ENCODE data around the gene IL18BP. TPM values are rescaled to one million over a fixed set of nuclear protein-coding genes. Genes with fewer than 3 reads are reported as not detected.

IL18BP gene
- total RNA-seq, 1 experiment from 2014 or later, result 34.7 TPM

DNA sequence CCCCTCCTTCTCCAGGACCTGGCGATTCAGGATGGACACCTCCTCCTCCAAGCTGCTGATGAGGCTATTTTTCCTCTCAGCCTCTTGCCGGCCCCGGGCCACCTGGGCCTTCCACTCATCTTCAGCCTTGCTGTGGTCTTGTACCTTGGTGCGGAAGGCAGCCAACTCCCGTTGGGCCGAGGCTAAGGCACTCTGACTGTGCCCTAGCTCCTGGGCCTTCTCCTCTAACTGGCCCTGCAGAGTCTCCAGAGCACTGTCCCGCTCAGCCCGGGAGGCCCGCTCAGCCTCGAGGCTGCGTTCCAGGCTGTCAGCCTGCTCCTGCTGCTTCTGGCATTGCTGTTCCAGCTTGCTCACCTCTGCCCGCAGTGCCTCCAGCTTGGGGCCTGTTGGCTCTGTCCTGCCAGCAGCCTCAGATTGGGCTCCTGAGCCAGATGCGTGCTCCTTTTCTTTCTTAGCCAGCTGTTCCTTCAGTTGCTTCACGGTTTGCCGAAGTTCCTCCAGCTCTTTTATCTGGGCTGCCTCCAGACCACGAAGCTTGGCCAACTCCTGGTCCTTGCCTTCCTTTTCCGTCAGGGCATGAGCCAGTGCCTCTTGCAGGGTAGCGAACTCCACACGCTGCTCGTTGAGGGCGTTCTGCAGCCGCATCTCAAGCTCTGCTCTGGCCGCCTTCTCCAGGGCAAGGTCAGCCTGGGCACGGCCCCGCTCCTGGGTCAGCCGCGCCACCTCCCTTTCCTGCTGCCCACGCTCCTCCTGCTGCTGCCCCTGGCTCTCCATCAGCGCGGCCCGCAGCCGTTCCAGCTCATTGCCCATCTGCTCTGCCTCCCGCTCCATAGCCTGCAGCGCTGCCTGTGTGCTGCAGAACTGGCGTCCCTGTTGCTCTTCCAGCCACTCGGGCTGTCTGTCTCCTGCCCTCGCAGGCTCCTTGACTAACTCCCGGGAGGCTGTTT, 15.3 kb downstream of the IL18BP start:
- no peaks in the 10 kb centered on the region for H3K27me3 Mint-ChIP-seq (ENCODE audit: insufficient read depth, unreplicated experiment)
- DNase-seq, result peak in 1 of 2 experiments; percentile 38
- no peak overlapping the region for H3K4me3 Mint-ChIP-seq (ENCODE audit: unreplicated experiment)
- intact Hi-C loops (cut with micrococcal nuclease; ENCODE audit: unreplicated experiment), result no loop called here
- TF ChIP-seq, protein P1, sequence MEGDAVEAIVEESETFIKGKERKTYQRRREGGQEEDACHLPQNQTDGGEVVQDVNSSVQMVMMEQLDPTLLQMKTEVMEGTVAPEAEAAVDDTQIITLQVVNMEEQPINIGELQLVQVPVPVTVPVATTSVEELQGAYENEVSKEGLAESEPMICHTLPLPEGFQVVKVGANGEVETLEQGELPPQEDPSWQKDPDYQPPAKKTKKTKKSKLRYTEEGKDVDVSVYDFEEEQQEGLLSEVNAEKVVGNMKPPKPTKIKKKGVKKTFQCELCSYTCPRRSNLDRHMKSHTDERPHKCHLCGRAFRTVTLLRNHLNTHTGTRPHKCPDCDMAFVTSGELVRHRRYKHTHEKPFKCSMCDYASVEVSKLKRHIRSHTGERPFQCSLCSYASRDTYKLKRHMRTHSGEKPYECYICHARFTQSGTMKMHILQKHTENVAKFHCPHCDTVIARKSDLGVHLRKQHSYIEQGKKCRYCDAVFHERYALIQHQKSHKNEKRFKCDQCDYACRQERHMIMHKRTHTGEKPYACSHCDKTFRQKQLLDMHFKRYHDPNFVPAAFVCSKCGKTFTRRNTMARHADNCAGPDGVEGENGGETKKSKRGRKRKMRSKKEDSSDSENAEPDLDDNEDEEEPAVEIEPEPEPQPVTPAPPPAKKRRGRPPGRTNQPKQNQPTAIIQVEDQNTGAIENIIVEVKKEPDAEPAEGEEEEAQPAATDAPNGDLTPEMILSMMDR (IDR thresholded peaks at IDR 0.05; ENCODE audit: insufficient read depth in 1 of 2, low read depth in 1 of 2, low read length in 1 of 2, severe bottlenecking in 1 of 2, unreplicated experiment in 1 of 2), result no peak
- peaks cover 98% of the 10 kb centered on the region for H3K36me3 Mint-ChIP-seq (ENCODE audit: insufficient read depth, unreplicated experiment)
- no TSS peak for BruUV-seq (replicated peaks)
- peaks cover 42% of the 10 kb centered on the region for H3K36me3 ChIP-seq (ENCODE audit: control insufficient read depth, insufficient read depth, low read length)
- H3K4me1 ChIP-seq, result no peaks in the 10 kb centered on the region
- H3K27me3 ChIP-seq (replicated peaks; ENCODE audit: control insufficient read depth, insufficient read depth, low read length), result no peaks in the 10 kb centered on the region
- no peaks in the 10 kb centered on the region for H3K4me1 Mint-ChIP-seq (ENCODE audit: low read depth, unreplicated experiment)
- H3K9me3 Mint-ChIP-seq (ENCODE audit: unreplicated experiment), result no peaks in the 10 kb centered on the region
- H3K9me3 ChIP-seq, result no peaks in the 10 kb centered on the region
- POLR2A ChIA-PET, result no interaction called here
- CTCF ChIA-PET, result interaction anchor here (5.3 kb wide), 1 partner anchor 12 kb away, joined by 43 read pairs; no protein-coding TSS in a partner anchor
- H3K27ac Mint-ChIP-seq (ENCODE audit: unreplicated experiment), result peak overlapping the region; percentile 33
- H3K4me3 ChIP-seq (ENCODE audit: low read depth, low read length), result no peak overlapping the region

DNA sequence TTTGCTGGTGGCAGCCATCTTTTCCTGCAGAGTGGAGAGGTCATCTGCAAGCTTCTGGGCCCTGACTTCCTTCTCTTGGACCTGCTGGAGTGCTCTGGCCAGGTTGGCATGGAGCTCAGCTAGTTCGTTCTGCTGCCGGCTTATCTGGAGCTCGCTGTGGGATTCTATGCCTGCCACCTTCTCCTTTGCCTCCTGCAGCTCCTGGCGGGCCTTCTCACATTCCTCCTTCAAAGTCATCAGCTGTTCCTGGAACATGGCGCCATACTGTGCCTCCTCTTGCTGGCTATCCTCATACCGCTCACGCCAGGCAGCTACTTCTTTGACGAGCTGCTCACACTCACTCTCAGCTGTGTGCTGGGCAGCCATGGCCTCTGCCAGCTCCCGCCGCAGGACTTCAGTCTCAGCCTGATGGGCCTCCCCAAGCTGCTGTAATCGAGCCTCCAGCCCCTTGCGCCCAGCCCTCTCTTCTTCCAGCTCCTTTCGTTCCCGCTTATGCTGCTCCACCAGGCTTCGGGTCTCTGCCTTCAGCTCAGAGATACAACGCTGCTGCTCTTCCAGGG, 16.1 kb downstream of the IL18BP start:
- TF ChIP-seq, protein P1 (IDR thresholded peaks at IDR 0.05; ENCODE audit: insufficient read depth in 1 of 2, low read depth in 1 of 2, low read length in 1 of 2, severe bottlenecking in 1 of 2, unreplicated experiment in 1 of 2), result no peak
- no peaks in the 10 kb centered on the region for H3K27me3 Mint-ChIP-seq (ENCODE audit: insufficient read depth, unreplicated experiment)
- DNase-seq, result no peak
- CTCF ChIA-PET, result interaction anchor here (0.5 to 5.3 kb wide), 6 partner anchors 11 to 416 kb away, joined by 3 to 43 read pairs (median 6); no protein-coding TSS in a partner anchor
- H3K9me3 Mint-ChIP-seq (ENCODE audit: unreplicated experiment), result no peaks in the 10 kb centered on the region
- H3K4me3 ChIP-seq (ENCODE audit: low read depth, low read length), result no peak overlapping the region
- intact Hi-C loops (cut with micrococcal nuclease; ENCODE audit: unreplicated experiment), result no loop called here
- POLR2A ChIA-PET, result interaction anchor here (0.5 kb wide), 1 partner anchor 34 kb away, joined by 3 read pairs; no protein-coding TSS in a partner anchor
- H3K4me1 ChIP-seq, result no peaks in the 10 kb centered on the region
- no peaks in the 10 kb centered on the region for H3K4me1 Mint-ChIP-seq (ENCODE audit: low read depth, unreplicated experiment)
- peaks cover 44% of the 10 kb centered on the region for H3K36me3 ChIP-seq (ENCODE audit: control insufficient read depth, insufficient read depth, low read length)
- no peaks in the 10 kb centered on the region for H3K27me3 ChIP-seq (replicated peaks; ENCODE audit: control insufficient read depth, insufficient read depth, low read length)
- H3K27ac Mint-ChIP-seq (ENCODE audit: unreplicated experiment), result peak overlapping the region; percentile 33
- H3K9me3 ChIP-seq, result no peaks in the 10 kb centered on the region
- no peak overlapping the region for H3K4me3 Mint-ChIP-seq (ENCODE audit: unreplicated experiment)
- H3K36me3 Mint-ChIP-seq (ENCODE audit: insufficient read depth, unreplicated experiment), result peaks cover 98% of the 10 kb centered on the region
- TSS peak; percentile 39 for BruUV-seq (replicated peaks)

DNA sequence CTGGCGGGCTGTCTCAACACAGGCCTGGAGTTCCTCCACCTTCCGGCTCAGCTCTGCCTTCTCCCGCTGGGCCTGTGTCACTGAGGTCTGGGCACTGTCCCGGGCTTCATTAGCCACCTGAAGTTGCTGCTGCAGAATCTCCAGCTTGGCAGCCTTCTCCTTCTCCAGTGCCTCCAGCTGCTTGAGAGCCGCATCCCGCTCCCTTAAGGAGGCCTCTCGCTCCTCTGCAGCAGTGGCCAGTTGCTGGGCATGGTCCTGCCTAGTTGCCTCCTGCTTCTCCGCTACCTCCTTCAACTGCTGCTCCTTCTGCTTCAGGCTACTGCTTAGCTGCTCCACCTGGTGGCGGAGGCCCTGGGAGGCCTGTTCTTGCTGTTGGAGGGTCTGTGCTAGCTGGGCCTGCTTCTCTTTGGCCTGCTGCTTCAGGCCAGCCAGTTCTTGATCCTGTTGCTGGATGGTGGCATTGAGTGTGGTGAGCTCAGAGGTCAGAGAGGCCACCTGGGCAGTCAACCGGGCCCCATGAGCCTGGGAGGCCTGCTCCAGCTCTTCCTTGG, 16.9 kb downstream of the IL18BP start:
- Histone ChIP-seq H3K4me3 (ENCODE audit: low read depth, low read length) (no peak overlapping the region), H3K36me3 (ENCODE audit: control insufficient read depth, insufficient read depth, low read length) (peaks cover 42% of the 10 kb centered on the region), H3K27me3 (replicated peaks; ENCODE audit: control insufficient read depth, insufficient read depth, low read length) (no peaks in the 10 kb centered on the region), H3K4me1 (no peaks in the 10 kb centered on the region), H3K9me3 (no peaks in the 10 kb centered on the region)
- Mint-ChIP-seq H3K27ac (ENCODE audit: unreplicated experiment) (peak overlapping the region; percentile 33), H3K36me3 (ENCODE audit: insufficient read depth, unreplicated experiment) (peaks cover 99% of the 10 kb centered on the region), H3K9me3 (ENCODE audit: unreplicated experiment) (no peaks in the 10 kb centered on the region), H3K27me3 (ENCODE audit: insufficient read depth, unreplicated experiment) (no peaks in the 10 kb centered on the region), H3K4me3 (ENCODE audit: unreplicated experiment) (no peak overlapping the region), H3K4me1 (ENCODE audit: low read depth, unreplicated experiment) (no peaks in the 10 kb centered on the region)
- ChIA-PET CTCF (interaction anchor here (0.5 to 5.3 kb wide), 12 partner anchors 10 to 415 kb away, joined by 3 to 43 read pairs (median 4); no protein-coding TSS in a partner anchor), POLR2A (no interaction called here)
- TF ChIP-seq, protein P1 (IDR thresholded peaks at IDR 0.05; ENCODE audit: insufficient read depth in 1 of 2, low read depth in 1 of 2, low read length in 1 of 2, severe bottlenecking in 1 of 2, unreplicated experiment in 1 of 2), result peak; percentile 63 to 89
- peak; percentile 76 to 80 for DNase-seq
- BruUV-seq (replicated peaks), result no TSS peak
- intact Hi-C loops (cut with micrococcal nuclease; ENCODE audit: unreplicated experiment), result no loop called here
